Rectal smooth muscle tissue (tissue), 1 donor: ENCODE measurements around the gene FAM161A.
A peak's percentile ranks its signal among the peaks of the same experiment; 100 is the strongest.
"Not testable (repeated sequence)": the region's sequence is repeated elsewhere in the genome, so short reads cannot be mapped to it uniquely, and the experiment has no call there.

ENCODE experiments used
- H3K27ac ChIP-seq: one replicate; pipeline ENCODE4 v1.7.0; 2013; ENCODE audit warnings: low read depth, low read length, inconsistent platforms
- H3K27me3 ChIP-seq: one replicate; pipeline ENCODE4 v1.7.0; 2013; ENCODE audit warnings: low read length; ENCODE audit not compliant: control insufficient read depth, insufficient read depth
- H3K36me3 ChIP-seq: one replicate; pipeline ENCODE4 v1.7.0; 2013; ENCODE audit warnings: low read length; ENCODE audit not compliant: control insufficient read depth, insufficient read depth
- H3K4me1 ChIP-seq: one replicate; pipeline ENCODE4 v1.7.0; 2013; ENCODE audit warnings: low read length; ENCODE audit not compliant: control insufficient read depth, insufficient read depth
- H3K4me3 ChIP-seq: one replicate; pipeline ENCODE4 v1.7.0; 2013; ENCODE audit warnings: low read length
- H3K9ac ChIP-seq: one replicate; pipeline ENCODE4 v1.7.0; 2013; ENCODE audit warnings: low read length

Gene FAM161A, protein sequence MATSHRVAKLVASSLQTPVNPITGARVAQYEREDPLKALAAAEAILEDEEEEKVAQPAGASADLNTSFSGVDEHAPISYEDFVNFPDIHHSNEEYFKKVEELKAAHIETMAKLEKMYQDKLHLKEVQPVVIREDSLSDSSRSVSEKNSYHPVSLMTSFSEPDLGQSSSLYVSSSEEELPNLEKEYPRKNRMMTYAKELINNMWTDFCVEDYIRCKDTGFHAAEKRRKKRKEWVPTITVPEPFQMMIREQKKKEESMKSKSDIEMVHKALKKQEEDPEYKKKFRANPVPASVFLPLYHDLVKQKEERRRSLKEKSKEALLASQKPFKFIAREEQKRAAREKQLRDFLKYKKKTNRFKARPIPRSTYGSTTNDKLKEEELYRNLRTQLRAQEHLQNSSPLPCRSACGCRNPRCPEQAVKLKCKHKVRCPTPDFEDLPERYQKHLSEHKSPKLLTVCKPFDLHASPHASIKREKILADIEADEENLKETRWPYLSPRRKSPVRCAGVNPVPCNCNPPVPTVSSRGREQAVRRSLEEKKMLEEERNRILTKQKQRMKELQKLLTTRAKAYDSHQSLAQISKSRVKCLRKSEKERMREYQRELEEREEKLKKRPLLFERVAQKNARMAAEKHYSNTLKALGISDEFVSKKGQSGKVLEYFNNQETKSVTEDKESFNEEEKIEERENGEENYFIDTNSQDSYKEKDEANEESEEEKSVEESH

DNA sequence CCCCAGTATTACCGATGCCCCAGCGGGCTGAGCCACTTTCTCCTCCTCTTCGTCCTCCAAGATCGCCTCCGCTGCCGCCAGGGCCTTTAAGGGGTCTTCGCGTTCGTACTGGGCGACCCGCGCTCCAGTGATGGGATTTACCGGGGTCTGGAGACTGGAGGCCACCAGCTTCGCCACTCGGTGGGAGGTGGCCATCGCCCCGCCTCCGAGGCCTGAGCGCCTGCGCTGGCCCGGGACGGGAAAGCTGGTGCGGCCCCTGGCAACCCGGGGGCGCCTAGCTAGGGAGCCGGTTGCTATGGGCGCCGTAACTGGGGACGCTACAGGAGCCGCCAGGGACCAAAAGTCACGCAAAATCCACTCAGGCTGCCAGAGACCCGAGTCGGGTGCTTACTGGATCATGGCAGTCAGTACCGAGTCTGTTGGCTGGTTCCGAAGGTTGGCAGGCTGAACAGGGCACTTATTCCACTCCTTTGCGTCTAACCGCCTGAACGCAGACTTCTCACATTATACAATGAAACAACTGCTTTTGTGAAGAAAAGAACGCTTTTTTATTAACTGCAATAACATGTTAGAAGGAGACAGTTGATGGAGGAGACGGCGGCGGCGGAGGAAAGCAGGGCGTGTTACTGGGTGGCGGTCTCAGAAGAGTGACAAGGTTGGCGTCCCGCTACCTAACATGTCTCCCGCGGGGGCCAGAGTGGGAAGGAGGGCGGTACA is at the start of gene FAM161A:
TSS of gene FAM161A (minus strand) at position 214 of the 717 bp plus-strand sequence. CDS start at position 195, 19 bp downstream.
- H3K27me3 ChIP-seq = no peaks in the 10 kb centered on the region
- H3K4me1 ChIP-seq = no peaks in the 10 kb centered on the region
- H3K4me3 ChIP-seq = peak within 1 kb of the TSS; percentile 85
- no peaks in the 10 kb centered on the region for H3K36me3 ChIP-seq
- peak within 1 kb of the TSS; percentile 92 for H3K27ac ChIP-seq
- H3K9ac ChIP-seq = peak within 1 kb of the TSS; percentile 61

DNA sequence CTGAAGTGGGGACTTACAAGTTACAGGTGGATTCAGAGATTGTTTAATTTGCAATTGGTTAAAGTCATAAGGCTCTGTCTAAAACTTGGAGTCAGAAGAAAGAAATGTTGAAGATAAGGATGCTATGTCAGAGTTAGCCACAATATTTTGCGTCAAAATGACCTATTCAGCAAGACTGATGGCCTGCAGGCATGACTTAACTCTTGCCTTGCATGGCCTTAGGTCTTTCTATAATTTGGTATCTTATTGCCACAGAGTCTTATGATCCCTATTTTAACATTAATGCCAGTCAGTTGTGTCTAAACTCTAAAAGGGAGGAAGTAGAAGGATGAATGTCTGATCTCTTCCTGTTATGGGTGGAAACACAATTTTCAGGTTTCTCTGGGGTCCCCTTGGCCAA is 46.4 kb upstream of the FAM161A start:
- Histone ChIP-seq H3K27me3 (no peaks in the 10 kb centered on the region), H3K4me3 (no peak overlapping the region), H3K27ac (no peak overlapping the region), H3K4me1 (no peaks in the 10 kb centered on the region), H3K36me3 (no peaks in the 10 kb centered on the region), H3K9ac (no peak overlapping the region)

DNA sequence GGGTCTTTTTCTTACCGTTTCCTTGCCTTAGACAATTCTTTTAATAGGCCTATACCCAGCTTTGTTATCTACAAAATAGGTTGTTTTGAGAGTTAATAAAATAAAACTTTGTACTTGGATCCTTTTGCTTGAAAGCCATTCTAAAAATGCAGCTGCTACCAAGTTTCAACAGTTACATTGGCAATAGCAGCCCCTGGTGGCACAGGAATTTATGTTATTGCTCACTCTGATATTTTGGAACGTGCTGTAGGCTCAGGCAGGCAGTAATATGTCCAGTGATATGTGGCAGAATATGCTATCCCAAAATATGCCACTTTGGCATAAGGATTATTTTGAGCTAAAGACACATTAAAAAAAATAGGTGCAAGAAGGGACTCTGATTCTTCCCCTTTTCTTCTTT is 45.0 kb upstream of the FAM161A start:
- Histone ChIP-seq H3K27me3 (no peaks in the 10 kb centered on the region), H3K4me3 (no peak overlapping the region), H3K36me3 (no peaks in the 10 kb centered on the region), H3K9ac (no peak overlapping the region), H3K27ac (no peak overlapping the region), H3K4me1 (no peaks in the 10 kb centered on the region)

DNA sequence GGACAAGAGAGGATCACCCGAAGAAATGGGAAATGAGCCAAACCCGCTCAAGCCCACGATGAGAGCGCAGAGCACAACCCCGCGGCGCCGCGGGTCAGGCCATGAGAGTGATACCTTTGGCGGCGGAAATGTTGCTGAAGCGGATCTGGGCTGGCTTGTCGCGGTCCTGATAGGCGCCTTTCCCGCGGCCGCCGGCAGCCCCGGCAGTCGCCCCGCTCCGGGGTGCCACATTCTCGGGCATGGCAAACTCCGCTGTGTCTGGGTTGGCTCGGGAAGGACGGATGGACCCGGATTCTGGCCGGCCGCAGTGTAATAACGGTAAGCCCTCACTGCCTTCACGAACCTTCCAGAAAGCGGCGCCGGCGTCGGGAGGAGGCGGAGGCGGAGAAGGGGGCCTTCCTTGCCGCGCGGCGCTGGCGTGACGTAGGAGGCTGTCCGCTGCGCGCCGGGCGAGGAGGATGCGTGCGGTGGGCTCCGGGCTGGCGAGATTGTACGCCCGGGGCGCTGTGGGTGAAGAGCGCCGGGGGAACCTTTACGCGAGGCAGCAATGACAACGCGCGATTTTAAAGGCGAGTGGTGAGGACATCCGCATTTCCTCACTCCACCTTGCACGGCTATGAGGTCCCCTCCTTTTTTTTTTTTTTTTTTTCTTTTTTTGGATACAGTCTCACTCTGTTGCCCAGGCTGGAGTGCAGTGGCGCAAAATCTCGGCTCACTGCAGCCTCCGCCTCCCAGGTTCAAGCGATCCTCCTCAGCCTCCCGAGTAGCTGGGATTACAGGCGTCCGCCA is 34.6 kb upstream of the FAM161A start, which contains the start of gene CCT4:
TSS of gene CCT4 (minus strand) at position 390 of the 789 bp plus-strand sequence. CDS start at position 241, 149 bp downstream.
- Histone ChIP-seq H3K27me3 (no peaks in the 10 kb centered on the region), H3K4me3 (peak within 1 kb of the TSS; percentile 97), H3K9ac (peak within 1 kb of the TSS; percentile 92), H3K27ac (peak within 1 kb of the TSS; percentile 99), H3K36me3 (no peaks in the 10 kb centered on the region), H3K4me1 (peaks cover 5% of the 10 kb centered on the region)

DNA sequence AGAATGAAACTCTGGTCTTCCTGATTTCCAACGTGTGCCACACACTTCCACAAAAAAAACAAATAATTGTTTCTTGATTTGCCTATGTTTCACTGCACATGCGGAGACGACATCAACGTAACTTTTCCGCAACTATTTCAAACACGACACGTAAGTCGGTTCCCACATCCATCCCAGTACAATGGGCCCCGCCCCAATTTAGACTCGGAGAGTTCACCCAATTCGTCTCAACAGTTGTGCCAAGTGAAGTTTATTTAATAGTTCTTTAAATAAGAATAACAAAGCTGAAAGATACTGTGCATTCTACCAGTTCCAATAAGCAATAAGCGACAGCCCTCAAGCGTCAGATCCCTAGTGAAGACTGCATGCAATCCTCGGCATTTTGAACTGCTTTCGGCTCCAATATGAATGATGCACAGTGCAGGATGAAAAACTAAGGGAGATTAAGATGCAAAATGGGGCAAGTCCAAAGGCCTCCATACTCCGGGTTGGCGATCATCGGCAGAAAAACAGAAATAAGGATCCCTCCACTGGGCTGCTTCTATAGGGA is 33.9 kb upstream of the FAM161A start:
- H3K36me3 ChIP-seq = peaks cover 4% of the 10 kb centered on the region
- H3K4me1 ChIP-seq = peaks cover 5% of the 10 kb centered on the region
- H3K27me3 ChIP-seq = no peaks in the 10 kb centered on the region
- H3K4me3 ChIP-seq = peak overlapping the region; percentile 97
- H3K9ac ChIP-seq = peak overlapping the region; percentile 92
- peak overlapping the region; percentile 99 for H3K27ac ChIP-seq

DNA sequence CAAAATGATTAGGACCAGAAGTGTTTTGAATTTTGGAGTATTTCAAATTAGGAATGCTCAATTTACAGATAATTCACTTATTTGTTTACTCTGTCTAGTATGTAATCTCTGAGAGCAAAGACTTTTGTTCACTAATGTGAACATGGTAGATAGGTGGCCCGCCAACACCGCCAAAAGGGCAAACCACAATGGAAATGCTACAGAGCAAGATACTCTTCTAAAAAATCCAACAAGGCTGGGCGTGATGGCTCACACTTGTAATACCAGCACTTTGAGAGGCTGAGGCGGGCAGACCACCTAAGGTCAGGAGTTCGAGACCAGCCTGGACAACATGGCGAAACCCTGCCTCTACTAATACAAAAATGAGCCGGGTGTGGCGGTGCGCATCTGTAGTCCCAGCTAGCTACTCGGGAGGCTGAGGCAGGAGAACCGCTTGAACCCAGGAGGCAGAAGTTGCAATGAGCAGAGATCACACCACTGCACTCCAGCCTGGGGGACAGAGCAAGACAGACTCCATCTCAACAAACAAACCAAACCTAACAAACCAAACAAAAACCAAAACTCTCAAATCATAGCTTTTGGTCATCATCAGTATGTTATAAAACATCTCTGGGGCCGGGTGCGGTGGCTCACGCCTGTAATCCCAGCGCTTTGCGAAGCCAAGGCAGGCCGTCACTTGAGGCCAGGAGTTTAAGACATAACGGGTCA is 32.2 kb upstream of the FAM161A start:
- H3K36me3 ChIP-seq = peaks cover 6% of the 10 kb centered on the region
- peaks cover 5% of the 10 kb centered on the region for H3K4me1 ChIP-seq
- H3K27ac ChIP-seq = no peak overlapping the region
- H3K9ac ChIP-seq = no peak overlapping the region
- H3K27me3 ChIP-seq = no peaks in the 10 kb centered on the region
- no peak overlapping the region for H3K4me3 ChIP-seq

DNA sequence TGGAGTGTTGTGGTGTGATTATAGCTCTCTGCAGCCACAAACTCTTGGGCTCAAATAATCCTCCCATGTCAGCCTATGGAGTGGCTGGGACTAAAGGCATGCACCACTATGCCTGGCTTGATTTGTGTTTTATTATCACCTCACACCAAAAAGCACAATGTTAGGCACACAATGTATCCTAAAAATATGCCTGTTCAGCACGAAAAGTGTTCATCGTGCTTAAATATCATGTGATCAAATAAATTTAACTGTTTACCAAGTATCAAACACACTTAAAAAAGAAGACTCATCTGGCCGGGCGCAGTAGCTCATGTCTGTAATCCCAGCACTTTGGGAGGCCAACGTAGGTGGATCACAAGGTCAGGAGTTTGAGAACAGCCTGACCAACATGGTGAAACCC is 29.0 kb upstream of the FAM161A start:
- no peaks in the 10 kb centered on the region for H3K27me3 ChIP-seq
- H3K4me1 ChIP-seq = peaks cover 5% of the 10 kb centered on the region
- H3K27ac ChIP-seq = no peak overlapping the region
- H3K9ac ChIP-seq = no peak overlapping the region
- no peak overlapping the region for H3K4me3 ChIP-seq
- peaks cover 17% of the 10 kb centered on the region for H3K36me3 ChIP-seq

DNA sequence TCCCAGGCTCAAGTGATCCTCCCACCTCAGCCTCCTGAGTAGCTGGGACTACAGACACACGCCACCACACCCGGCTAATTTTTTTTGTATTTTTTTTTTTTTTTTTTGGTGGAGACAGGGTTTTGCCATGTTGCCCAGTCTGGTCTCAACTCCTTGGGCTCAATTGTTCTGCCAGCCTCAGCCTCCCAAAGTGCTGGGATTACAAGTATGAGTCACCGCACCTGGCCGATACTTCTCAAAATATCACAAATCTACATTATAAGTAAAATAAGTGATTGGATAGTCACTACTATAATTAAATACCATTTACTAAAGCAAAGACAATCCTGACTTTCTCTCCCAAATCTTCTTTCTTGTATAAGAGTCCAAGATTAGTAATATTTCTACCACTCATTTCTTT is 25.5 kb upstream of the FAM161A start:
- H3K4me1 ChIP-seq = not testable (repeated sequence)

DNA sequence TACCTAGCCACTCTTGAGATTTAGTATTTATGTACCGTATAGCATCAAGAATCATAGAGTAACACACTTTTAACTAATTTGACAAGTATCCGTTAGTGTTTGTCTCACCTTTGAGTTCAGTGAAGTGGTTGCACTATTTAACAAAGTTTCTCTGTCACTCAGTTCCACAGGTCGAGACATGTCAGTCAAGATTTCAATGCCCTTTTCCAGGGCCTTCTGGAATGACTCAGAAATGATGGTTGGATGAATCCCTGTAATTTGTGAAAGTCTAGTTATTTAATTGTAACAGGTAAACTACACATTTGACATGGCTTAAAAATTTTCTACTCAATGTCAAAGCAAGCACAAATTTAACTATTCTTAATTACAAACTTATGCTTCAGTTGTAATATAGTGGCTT is 24.9 kb upstream of the FAM161A start:
- Histone ChIP-seq H3K27ac (no peak overlapping the region), H3K27me3 (no peaks in the 10 kb centered on the region), H3K9ac (no peak overlapping the region), H3K36me3 (peaks cover 22% of the 10 kb centered on the region), H3K4me3 (no peak overlapping the region), H3K4me1 (no peaks in the 10 kb centered on the region)

More for the DNA sequence above, 25.5 kb upstream of the FAM161A start:
- H3K27me3 ChIP-seq, H3K9ac ChIP-seq, H3K27ac ChIP-seq, H3K4me3 ChIP-seq: not testable (repeated sequence)
- peaks cover 19% of the 10 kb centered on the region for H3K36me3 ChIP-seq

DNA sequence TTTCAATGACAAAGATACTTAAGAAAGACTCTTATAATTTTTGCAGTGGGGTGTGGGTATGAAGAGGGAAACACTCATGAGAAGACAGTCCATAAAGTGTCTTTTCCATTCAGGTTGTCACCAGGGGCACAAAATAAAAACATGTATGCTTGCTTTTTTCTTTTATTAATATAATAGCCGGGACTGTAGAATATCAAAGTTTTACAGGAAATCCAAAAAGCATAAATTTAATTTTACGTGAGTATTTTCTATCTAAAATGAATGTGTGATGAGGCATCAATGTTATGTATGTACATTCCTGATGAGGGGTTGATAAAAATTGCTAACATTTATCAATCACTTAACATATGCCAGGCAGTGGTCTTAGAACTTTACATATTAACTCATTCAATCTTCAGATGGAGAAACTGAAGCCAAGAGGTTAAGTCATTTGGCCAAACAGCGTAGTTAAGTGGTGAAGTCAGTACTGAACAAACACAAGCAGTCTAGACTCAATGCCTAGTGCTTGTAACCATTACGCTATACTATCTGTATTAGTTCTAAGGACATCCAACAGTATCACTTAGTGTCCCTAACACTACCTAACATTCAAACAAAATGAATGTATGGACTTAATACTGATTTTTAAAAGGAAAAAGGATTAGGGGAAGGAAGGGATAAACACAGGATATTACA is 23.8 kb upstream of the FAM161A start:
- Histone ChIP-seq H3K4me3 (no peak overlapping the region), H3K27me3 (no peaks in the 10 kb centered on the region), H3K27ac (no peak overlapping the region), H3K9ac (no peak overlapping the region), H3K4me1 (no peaks in the 10 kb centered on the region), H3K36me3 (peaks cover 20% of the 10 kb centered on the region)

DNA sequence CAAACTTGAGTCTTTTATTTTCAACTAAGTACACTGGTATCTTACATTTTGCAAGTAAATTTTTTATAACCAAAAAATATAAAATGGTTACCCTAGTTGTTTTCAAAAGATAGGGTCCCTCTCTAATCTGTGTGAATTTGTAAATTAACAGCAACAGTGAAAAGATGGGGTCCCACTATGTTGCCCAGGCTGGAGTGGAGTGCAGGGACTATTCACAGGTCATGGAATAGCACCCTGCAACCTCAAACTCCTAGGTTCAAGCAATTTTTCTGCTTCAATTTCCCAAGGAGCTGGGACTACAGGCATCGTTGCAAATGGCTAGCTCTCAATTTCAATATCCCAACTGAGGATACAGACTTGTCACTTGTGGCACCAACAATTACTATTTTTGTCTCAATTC is 22.5 kb upstream of the FAM161A start:
- H3K27me3 ChIP-seq = no peaks in the 10 kb centered on the region
- no peak overlapping the region for H3K4me3 ChIP-seq
- H3K36me3 ChIP-seq = peaks cover 23% of the 10 kb centered on the region
- H3K27ac ChIP-seq = no peak overlapping the region
- no peak overlapping the region for H3K9ac ChIP-seq
- no peaks in the 10 kb centered on the region for H3K4me1 ChIP-seq
